ENCODE data around the gene ARL2BP.

Gene ARL2BP

GRCh38 chr16:57282510-57283213 lies 37.6 kb downstream of the ARL2BP start:
- no peak for DNase-seq (ENCODE audit: low read depth in 1 of 2, low spot score in 1 of 2)

- no peak for DNase-seq (ENCODE audit: low read depth in 1 of 2, low spot score in 1 of 2)
Measured at GRCh38 chr16:57283214-57283958, 38.3 kb downstream of the ARL2BP start.

GRCh38 chr16:57283959-57284208 lies 38.8 kb downstream of the ARL2BP start:
- DNase-seq (ENCODE audit: low read depth in 1 of 2, low spot score in 1 of 2) = no peak

GRCh38 chr16:57284209-57284951 lies 39.3 kb downstream of the ARL2BP start, which contains the start of gene PLLP:
Gene PLLP (minus strand): TSS chr16:57284672. CDS start chr16:57284540, 132 bp downstream.
- DNase-seq (ENCODE audit: low read depth in 1 of 2, low spot score in 1 of 2) = peak in 1 of 2 donors; percentile 11

GRCh38 chr16:57284952-57285363 lies 39.9 kb downstream of the ARL2BP start:
- no peak for DNase-seq (ENCODE audit: low read depth in 1 of 2, low spot score in 1 of 2)

GRCh38 chr16:57285379-57285778 lies 40.3 kb downstream of the ARL2BP start:
- DNase-seq (ENCODE audit: low read depth in 1 of 2, low spot score in 1 of 2) = no peak

GRCh38 chr16:57289391-57290257 lies 44.6 kb downstream of the ARL2BP start:
- no peak for DNase-seq (ENCODE audit: low read depth in 1 of 2, low spot score in 1 of 2)

GRCh38 chr16:57297856-57298255 lies 52.8 kb downstream of the ARL2BP start:
- DNase-seq (ENCODE audit: low read depth in 1 of 2, low spot score in 1 of 2) = no peak

- DNase-seq (ENCODE audit: low read depth in 1 of 2, low spot score in 1 of 2) = no peak
Measured at GRCh38 chr16:57299009-57299718, 54.1 kb downstream of the ARL2BP start.

- peak; percentile 73 to 86 for DNase-seq (ENCODE audit: low read depth in 1 of 2, low spot score in 1 of 2)
Measured at GRCh38 chr16:57299719-57300386, 54.8 kb downstream of the ARL2BP start.

GRCh38 chr16:57300387-57301125 lies 55.5 kb downstream of the ARL2BP start:
- peak; percentile 99 to 100 for DNase-seq (ENCODE audit: low read depth in 1 of 2, low spot score in 1 of 2)

- DNase-seq (ENCODE audit: low read depth in 1 of 2, low spot score in 1 of 2) = no peak
Measured at GRCh38 chr16:57301126-57301817, 56.2 kb downstream of the ARL2BP start.
